ENCODE measurements around the gene R3HDM1.

DNA sequence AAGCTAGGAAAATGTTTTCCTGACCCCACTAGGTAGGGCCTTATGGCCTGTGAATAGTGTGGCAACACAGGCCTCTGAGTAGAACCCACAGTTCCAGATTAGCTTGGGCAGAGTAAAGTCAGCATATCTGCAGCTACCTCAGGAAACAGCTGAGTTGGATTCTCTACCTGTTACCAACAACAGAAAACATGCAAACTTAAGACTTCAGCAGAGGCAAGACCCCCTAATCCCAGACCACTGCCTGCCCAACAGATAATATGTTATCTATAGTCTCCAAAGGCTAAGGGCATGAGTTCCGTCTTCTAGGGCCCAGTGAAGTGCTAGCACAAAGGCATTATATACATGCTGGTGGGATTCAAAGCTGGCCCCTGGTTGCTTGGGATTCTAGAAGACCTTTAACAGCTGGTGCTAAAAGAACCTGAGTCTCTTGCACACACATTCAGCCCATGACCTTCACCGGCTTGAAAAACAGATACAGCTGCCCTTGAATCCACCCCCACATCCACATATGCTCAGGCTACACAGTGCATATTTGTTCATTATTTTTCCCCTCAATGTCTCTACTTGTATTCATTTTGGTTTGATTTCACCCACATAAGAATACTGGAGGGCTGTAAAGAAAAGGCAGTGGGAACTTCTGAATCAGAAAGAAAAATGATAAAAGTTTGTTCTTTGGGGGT lies 196.9 kb downstream of the R3HDM1 start:
- TF ChIP-seq, protein P1, sequence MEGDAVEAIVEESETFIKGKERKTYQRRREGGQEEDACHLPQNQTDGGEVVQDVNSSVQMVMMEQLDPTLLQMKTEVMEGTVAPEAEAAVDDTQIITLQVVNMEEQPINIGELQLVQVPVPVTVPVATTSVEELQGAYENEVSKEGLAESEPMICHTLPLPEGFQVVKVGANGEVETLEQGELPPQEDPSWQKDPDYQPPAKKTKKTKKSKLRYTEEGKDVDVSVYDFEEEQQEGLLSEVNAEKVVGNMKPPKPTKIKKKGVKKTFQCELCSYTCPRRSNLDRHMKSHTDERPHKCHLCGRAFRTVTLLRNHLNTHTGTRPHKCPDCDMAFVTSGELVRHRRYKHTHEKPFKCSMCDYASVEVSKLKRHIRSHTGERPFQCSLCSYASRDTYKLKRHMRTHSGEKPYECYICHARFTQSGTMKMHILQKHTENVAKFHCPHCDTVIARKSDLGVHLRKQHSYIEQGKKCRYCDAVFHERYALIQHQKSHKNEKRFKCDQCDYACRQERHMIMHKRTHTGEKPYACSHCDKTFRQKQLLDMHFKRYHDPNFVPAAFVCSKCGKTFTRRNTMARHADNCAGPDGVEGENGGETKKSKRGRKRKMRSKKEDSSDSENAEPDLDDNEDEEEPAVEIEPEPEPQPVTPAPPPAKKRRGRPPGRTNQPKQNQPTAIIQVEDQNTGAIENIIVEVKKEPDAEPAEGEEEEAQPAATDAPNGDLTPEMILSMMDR (IDR thresholded peaks at IDR 0.05): no peak
- no peak for TF ChIP-seq POLR2A (IDR thresholded peaks at IDR 0.05)

Measured in thyroid gland (tissue), 4 donors.